Activated CD4-positive, alpha-beta T cell treated with anti-CD3 and anti-CD28 coated beads, Interleukin-2, amount 50 U/mL, for 4 hours (primary cell): ENCODE data around the gene SLC49A4.

ENCODE experiments used
- DNase-seq, 2 experiments: peaks; one replicate each; pipeline ENCODE4 v3.0.0-alpha.2; 2020

SLC49A4 gene

GRCh38 chr3:122912772-122913538, 118.1 kb downstream of the SLC49A4 start:
- DNase-seq: no peak

- no peak for DNase-seq
Measured at GRCh38 chr3:122913539-122914100, 118.8 kb downstream of the SLC49A4 start.

- no peak for DNase-seq
Measured at GRCh38 chr3:122915300-122916055, 120.6 kb downstream of the SLC49A4 start.

DNA sequence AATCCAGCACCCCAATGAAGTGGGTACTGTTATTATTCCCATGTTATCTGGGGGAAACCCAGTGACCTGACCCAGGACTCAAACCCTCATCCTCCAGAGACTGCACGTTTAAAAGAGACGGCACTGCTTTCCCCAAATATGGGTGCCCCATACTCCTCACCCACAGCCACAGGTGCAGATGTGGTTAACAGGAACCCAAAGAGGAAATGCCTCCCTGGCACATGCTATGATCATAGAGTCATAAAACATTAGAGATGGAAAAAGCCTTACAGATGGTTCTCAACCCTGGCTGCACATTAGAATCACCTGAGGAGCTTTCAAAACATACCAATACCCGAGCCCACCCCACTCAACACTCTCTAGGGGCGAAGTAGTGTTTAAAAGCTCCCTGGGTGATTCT, 121.2 kb downstream of the SLC49A4 start:
- DNase-seq: no peak

DNA sequence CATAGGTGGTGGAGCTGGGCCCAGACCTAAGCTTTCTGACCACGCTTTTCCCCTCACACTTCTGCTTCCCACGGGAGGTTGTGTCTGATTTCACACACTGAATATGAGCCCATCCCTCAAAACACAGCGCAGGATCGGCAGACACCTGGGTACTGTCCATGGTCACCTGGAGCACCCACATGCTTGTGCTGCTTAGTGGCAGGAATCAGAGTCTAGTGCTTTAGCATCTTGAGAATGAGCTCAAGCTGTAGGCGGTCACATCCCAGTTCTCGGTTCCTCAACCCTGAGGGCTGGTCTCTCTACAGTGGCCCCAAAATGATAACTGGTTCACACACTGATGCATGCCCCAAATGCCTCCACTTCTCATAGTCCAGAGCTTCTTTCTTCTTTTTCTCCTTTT, 121.7 kb downstream of the SLC49A4 start:
- no peak for DNase-seq

DNA sequence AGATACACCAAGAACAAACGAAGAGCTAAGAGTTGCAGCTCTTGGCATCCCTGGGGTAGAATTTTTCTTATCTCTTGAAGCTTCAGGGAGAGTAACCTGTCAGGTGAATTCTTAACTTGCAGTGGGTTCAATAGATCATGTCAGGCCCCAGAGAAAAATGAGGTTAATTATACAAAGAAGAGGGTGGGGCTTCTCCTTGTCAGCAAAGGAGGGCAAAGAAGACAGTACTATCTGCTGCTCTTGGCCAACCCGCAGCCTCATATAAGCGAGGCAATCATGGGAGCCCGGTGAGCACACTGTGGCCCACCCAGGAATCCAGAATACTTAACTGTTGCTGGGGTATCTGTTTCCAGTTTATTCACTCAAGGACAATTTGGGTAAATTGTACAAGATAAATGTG, 122.5 kb downstream of the SLC49A4 start:
- no peak for DNase-seq

GRCh38 chr3:122918576-122919290, 123.9 kb downstream of the SLC49A4 start:
- no peak for DNase-seq

- DNase-seq: no peak
Measured at GRCh38 chr3:122919291-122919610, 124.4 kb downstream of the SLC49A4 start.

GRCh38 chr3:122920986-122921385, 126.1 kb downstream of the SLC49A4 start:
- DNase-seq: no peak

- DNase-seq: no peak
Measured at GRCh38 chr3:122921791-122922651, 127.2 kb downstream of the SLC49A4 start.

DNA sequence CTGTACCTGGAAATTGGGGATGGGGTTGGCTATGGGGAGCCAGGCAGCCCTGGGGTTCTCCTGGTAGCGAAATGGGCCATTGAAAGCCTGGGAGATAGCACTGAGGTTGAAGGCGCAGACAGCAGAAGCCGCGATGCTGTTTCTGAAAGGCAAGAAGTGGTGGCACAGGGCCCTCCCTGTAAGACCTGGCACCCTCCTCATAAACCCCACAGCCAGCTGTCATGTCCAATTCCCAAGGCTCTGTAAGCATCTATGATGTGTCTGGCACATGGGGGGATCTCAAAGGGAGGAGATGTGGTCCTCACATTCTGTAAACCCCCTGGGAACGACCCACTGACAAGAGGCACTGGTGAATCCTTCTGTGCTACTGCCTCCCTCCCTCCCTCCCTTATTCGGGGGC, 128.7 kb downstream of the SLC49A4 start:
- no peak for DNase-seq

GRCh38 chr3:122924056-122924455, 129.2 kb downstream of the SLC49A4 start:
- no peak for DNase-seq

- no peak for DNase-seq
Measured at GRCh38 chr3:122925756-122926155, 130.9 kb downstream of the SLC49A4 start.

DNA sequence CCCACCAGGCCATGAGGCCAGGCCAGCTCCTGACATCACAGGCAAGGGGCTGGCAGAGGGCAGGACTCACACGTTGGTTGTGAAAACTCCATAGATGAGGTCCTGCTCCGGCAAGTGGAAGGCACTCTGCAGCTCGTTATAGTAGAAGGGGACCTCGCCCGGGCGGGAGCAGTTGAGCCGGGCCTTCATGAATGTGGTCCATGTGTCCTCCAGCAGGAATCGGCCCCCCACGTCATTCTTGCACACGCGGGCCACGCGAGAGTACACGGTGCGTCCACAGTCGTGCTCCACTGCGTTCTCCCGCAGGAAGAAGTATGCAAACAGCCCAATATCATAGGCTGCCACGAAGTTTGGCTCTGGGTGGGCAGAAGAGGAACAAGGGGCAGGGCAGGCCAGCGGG, 131.5 kb downstream of the SLC49A4 start:
- DNase-seq: no peak

- no peak for DNase-seq
Measured at GRCh38 chr3:122926811-122927210, 131.9 kb downstream of the SLC49A4 start.

GRCh38 chr3:122927726-122928125, 132.9 kb downstream of the SLC49A4 start:
- DNase-seq: no peak

DNA sequence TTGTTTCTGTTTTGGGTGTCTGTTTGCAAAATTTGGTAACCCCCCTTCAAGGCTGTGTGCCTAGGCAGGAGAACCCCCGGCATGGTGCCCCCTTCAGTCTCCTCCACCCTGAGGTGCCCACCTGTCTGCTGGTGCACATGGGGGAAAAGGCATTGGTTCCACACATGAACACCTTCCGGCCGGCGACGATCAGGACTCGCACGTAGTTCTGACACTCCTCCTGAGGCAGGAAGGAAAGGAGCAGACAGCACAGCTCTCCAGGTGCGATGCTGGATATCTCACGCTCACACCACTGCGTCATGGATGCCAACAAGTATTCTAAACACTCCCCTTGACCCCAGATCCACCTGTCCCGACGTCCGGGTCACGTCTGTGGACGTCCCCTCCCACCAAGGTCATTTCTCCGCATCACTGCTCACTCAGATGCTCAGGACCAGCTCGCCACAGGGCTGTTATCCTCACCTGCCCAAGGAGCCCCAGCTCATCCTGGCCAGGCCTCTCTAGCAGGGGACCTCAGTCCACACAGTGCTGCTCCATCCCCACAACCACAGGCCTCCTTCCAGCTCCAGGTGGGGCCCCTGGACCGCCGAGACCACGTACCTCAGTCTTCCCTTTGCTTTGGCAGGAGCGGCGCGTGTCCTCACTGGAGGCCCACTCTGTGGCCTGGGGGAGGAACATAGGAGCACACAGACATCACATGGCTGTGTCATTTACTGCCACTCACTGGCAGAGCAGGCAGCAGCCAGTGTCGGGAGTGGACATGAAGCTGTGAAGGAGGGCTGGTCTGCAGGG, 133.7 kb downstream of the SLC49A4 start:
- no peak for DNase-seq

DNA sequence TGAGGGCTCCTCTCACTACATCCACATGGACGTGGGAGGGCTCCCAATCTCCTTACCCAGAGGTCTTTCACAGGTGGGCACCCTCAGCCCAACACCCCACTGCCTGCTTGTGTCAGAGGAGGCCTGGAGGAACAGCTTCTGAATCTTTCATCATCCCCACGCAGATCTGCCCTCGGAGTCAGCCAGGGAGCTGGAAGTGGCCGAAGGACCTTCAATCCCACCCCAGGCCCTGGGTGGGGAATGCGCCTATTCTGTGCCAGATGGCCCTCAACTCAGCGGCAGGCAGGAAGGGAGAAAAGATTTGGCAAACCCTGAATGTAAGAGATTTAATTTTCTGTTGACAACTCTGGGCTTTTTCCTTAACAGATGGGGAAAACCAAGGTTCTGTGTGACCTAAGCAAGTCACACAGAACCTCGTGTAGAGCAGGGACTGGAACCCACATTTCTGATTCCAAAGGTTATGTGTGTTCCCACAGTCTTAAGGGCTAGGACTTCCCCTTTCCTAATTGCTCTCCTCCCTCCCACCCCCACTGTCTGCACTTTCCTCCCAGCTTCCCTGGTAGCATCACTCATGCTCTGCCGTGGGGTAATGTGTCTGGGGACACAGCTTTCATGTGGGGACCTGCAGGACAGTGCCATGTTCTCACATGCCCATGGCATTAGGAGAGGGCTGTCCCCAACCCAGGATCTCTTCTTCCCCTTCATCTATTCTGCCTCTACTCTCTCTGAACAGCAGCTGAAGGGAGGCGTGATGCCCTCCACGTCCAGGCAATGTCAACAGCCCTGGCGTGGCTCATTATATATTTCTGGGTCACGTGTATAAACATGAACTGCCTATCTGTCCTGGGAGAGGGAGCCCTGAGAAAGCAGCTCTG, 134.6 kb downstream of the SLC49A4 start:
- no peak for DNase-seq

GRCh38 chr3:122930063-122930997, 135.5 kb downstream of the SLC49A4 start:
- no peak for DNase-seq
